NCI-H2107 treated with DMSO at 0.1 percent for 48 hours (cell line): ENCODE results near the gene ITPKB.
A peak's percentile ranks its signal among the peaks of the same experiment; 100 is the strongest.

ENCODE experiments used
- DNase-seq: peaks from one replicate; lab custom pipeline; 2025; ENCODE audit not compliant: unreplicated experiment; lab: John Stamatoyannopoulos, UW

Gene ITPKB

DNA sequence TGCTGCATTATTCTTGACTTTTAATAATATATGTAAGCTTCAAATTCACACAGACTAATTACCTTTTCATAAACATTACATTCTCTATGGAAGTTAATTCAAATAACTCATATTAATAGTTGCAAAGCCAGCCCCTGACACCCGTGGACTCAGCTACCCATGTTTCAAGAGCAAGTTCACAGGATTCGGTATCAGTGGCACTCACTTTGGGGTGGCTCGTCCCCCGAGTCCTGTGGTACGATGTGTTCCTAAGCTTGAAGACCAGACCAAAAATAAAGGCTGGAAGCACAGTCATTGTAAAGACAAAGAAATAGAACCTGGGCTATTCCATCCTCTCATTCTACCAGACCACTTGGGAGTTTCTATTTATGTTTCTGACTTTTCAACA is 70.9 kb downstream of the ITPKB start:
- no peak for DNase-seq

- no peak for DNase-seq
These were observed 72.4 kb downstream of the ITPKB start for GRCh38 chr1:226666692-226667091.

DNA sequence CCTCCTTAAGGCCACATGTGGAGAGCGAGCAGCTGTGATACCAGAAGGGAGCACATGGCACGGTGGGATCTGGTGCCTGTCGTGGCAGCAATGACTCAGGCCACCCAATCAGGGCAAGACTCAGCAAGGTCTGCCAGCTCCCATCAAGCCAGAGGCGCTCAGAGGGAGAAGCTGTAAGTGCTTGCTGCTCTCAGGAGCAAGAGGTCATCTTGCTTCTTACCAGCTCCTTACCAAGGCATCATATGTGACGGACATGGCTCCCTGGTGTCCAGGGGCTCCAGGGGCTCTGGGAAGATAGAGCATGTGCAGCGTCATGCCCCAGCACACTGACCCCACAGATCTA is 72.9 kb downstream of the ITPKB start:
- DNase-seq, result no peak

DNA sequence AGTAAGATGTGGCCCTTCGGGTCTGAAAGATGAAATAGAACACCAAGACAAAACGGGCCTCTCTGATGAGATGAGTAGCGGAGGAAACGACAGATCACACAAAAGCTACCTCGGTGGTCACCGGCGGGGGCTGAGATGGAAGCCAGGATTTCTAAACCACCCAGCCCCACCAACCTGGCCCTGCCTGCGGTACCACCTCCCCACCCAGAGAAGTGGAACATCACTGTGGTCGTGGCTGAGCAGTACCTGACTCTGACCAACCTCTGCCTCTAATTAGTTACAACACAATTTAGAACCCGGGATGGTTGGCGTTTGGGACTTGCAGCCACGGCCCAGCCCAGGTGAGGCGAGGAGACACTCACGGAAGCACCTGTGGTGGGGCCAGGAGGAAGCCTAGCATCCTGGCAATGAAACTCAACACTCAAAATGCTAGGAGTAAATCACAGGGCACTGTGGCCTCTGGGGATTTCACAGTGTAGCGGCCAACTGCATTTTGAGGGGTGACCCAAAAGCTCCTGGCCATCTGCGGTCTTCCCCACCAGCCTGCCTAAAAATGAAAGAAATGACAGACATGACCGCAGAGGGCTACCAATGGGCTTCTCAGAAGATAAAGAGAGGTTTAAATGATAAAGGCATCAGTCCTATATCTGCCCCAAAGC is 73.4 kb downstream of the ITPKB start:
- DNase-seq, result no peak

DNA sequence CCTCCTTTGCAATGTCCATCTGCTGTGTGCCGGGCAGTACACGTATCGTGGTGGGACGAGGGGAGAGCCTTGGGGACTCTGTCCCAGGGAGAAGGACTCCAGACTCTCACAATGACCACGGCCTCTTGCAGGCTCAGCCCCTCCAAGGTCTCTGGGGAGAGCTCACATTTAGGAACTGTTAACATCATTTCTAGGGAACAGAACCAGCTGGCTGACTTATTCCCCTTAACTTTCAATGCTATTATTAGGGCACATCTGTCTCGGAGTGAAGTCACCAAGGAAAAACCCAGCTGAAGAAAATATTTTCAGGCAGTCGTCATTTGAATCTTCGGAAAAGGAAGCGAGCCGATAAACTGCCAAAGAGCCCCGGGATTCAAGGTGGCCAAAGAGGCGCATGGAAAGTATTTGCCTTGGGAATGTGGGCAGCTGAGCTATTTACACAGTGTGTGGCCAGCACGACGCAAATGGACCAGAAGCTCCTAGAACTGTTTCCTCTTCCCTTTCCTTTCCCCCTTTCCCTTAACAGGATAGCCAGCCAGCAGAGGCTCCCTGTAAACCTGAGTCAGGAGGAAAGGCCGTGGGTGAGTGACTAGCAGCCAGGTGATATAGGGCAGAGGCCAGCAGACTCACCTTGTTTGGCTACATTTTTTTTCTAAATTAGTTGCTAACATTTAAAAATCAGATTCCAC is 74.5 kb downstream of the ITPKB start:
- no peak for DNase-seq

GRCh38 chr1:226663327-226663704 is 75.8 kb downstream of the ITPKB start:
- DNase-seq, result no peak

DNA sequence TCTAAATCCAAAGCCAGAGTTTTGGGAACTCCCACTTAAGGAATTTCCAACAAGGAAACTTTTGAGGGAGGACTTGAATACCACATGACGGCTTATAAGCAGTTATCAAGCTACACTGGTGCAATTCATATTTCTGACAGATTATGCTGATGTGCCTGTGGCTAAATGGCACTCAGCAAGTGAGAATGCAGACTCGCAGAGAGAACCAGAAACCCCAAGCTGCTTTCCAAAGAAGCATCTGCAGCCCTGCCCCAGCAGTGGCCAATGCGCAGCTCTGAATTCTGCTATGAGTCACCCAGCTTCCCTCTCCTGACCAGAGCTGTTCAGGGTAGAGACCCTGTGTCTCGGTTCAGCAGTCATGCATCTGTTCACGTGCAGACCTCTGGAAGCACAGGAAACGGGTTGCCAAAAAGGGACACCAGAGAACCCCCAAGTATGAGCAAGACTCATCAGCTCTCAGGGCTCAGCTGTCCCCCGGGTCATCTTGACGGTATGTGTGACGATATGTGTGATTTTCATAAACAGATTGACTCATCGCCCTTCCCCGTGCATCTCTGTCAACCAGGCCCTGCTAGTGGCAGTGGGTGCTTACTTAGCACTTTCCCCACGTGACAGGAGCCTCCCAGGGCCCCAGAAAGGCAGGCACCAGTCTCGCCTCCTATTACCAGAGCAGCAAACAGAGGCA is 76.3 kb downstream of the ITPKB start:
- no peak for DNase-seq

- peak; percentile 72 for DNase-seq
These were observed 77.1 kb downstream of the ITPKB start for GRCh38 chr1:226661965-226662364.

DNA sequence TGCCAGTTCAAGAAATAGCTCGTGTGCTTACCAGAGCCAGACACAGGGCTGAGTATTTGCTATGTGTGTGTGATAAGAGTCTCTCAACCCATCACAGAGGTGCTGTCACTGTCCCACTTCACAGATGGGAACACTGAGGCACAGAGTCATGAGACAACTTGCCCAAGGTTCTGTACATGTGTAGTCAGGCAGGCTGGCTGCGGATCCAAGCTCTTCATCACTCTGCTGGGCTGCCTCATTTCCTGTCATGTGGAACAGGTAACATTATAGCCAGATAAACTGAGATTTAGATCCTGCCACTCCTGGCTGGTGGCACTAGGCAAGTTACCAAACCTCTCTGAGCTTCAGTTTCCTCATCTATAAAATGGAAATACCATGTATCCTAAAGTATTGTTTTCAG is 77.8 kb downstream of the ITPKB start:
- no peak for DNase-seq

- DNase-seq, result no peak
These were observed 78.5 kb downstream of the ITPKB start for GRCh38 chr1:226660410-226661182.

- no peak for DNase-seq
These were observed 79.4 kb downstream of the ITPKB start for GRCh38 chr1:226659641-226660040.

DNA sequence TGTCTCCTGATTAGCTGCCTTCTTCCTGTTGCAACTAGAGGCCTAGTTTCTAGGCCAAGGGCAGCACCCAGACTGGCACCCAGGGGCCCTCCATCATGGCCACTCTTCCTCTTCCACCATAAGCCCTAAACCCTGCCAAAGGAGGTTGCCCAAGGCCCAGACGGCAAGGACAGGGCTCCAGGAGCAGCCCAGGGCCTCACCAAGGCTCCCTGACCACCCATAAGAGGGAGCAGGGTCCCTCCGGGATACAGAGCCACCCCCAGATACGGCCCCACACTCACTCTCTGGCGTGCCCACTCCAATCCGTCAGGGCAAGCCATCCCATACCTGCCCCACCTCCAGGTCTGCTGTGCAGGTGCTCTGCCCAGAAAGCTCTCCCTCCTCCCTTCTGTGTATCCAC is 79.9 kb downstream of the ITPKB start:
- DNase-seq, result no peak

DNA sequence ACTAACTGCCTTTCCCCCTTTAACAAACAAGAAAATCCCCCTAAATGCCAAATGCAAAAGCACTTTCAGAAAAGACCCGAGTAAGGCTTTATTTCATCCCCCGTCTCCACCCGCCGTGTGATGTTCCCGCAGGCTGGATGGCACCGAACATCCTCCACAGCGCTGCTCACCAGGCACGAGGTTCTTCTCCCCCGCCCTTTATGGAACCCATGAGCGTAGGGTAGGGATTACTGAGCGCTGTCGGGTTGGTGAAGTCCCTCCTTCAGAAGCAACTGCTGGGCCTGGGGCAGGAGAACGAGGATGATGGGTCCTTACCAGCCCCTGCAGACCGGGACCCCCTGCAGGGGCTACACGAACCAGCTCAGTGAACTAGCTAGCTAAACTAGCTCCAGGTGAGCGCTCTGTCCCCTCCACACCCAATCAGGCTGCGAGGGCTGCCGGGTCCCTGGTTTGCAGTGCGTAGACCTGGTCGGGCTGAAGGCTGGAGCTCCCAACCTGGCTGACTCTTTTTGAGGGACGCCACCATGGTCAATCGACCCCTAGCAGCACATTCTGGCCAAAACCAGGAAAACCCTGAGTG is 80.4 kb downstream of the ITPKB start:
- no peak for DNase-seq

DNA sequence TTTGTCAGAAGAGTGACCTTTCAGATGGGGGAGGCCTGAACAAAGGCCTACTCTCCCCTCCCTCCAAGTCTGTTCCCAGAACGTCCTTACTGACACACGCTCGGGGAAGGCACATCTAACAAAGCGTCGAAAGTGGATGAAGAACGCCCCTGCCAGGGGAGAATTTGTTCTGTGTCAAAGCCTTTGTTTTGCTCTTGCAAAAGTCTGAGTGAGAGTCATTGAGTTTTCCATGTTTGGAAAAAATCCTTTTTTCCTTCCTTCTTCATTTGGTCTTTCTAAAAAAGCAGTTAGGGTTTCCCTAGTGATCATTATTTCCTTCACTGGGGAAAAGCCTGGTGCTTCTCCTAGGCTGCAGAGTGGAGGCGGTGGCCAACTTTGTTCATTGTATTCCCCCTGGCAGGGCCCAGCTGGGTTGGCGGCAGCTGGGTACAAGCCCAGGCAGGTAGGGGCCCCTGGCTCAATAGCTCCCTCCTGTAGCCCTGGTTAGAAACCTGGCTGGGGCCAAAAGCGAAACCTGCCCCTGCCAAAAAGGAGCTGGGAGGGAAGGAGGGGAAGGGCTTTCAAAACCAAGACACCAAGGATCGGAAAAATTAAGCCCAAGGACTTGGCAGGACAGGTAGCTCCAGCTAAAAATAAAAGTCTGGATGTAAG is 81.1 kb downstream of the ITPKB start:
- DNase-seq, result peak; percentile 79

- DNase-seq, result peak; percentile 92
These were observed 82.3 kb downstream of the ITPKB start for GRCh38 chr1:226656601-226657277.

DNA sequence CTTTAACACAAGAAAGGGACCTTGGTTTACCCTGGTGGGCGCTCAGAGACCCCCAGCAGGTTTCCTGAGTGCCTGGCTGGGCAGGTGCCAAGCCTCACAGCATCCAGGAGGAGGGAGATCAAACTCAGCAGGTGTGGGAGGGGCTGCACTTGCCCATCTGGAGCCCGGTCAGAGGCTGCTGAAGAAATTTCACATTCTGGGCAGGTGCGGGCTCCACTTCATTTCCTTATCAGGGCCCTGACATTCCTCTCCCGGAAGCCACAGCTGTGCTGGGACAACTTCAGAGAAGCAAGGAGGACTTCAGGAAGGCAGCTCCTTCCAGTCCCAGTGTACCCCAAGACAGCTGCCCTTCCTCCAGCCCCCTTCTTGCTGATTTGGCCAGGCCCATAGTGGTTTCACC is 82.9 kb downstream of the ITPKB start:
- peak; percentile 72 for DNase-seq

- no peak for DNase-seq
These were observed 83.6 kb downstream of the ITPKB start for GRCh38 chr1:226655251-226656163.

GRCh38 chr1:226654668-226655055 is 84.4 kb downstream of the ITPKB start:
- no peak for DNase-seq

DNA sequence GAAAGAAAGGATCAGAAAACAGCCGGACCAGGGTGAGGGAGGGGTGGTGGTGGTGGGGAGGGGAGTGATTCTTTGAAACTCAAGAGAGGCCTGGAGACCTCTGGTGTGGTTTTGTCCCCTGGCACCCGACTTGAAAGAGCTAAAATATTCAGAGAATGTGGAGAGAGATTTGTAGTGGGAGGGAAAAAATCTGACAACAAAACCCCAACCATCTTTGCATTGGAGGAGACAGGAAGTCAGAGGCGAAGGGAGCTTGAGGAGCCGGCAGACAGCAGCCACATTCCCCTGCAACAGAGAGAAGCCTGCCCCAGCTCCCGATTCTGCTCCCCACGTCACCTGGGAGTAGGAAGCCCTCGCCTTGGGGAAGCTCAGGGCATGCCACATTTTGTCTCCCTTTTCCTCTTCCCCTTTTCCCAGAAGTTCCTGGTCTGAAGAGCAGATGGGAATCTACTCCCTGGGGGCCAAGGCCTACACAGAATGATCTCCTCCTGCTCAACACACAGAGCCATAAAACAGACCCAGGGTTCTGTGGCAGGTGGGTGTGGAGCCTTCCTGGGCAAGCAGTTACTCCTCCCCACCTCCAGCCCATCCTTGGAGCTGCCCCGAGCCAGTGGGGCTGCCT is 84.9 kb downstream of the ITPKB start:
- no peak for DNase-seq
